Left ventricle myocardium inferior (tissue), 1 donor: ENCODE measurements around the gene ABHD14A. TPM values are rescaled to one million over a fixed set of nuclear protein-coding genes. Genes with fewer than 3 reads are reported as not detected.

ENCODE experiments used
- DNase-seq: peaks from one replicate; pipeline ENCODE4 v3.0.0-alpha.2; 2020
- H3K27ac ChIP-seq: fragments of 200-600 bp; replicated peaks from 2 replicates; pipeline ENCODE4 v1.8.0; 2021
- H3K27me3 ChIP-seq: fragments of 200-600 bp; 2 replicates; pipeline ENCODE4 v1.8.0; 2021; ENCODE audit warnings: low read depth
- H3K36me3 ChIP-seq: fragments of 200-600 bp; 2 replicates; pipeline ENCODE4 v1.8.0; 2021
- H3K4me1 ChIP-seq: fragments of 200-600 bp; 2 replicates; pipeline ENCODE4 v1.8.0; 2021
- H3K4me3 ChIP-seq: fragments of 200-600 bp; 2 replicates; pipeline ENCODE4 v1.8.0; 2021; ENCODE audit warnings: mild to moderate bottlenecking, moderate library complexity
- H3K9me3 ChIP-seq: fragments of 200-600 bp; replicated peaks from 2 replicates; pipeline ENCODE4 v1.8.0; 2021
- intact Hi-C: fragments of 100-400 bp; cut with micrococcal nuclease; formaldehyde crosslinking; loops from one replicate; pipeline ENCODE4 v1.11.0; 2022
- total RNA-seq: library from RNA; stranded (reverse); fragmentation: NEBNext Ultra II Directional; extraction: Animal tissue kit (Norgen Biotek cat#: 25700); gene quantifications from one replicate; pipeline ENCODE4 v1.2.1, GENCODE V29; 2021
- TF ChIP-seq, protein P1 (sequence below): fragments of 200-600 bp; IDR thresholded peaks from 2 replicates; pipeline ENCODE4 v1.8.0; 2021; ENCODE audit warnings: antibody characterized with exemption, mild to moderate bottlenecking, borderline replicate concordance
- donor health status: DM: no; HTN: yes; CAD: no; lungs with severe emphysema.

The ABHD14A gene
- total RNA-seq, 1 donor from 2014 or later = 25.8 TPM

DNA sequence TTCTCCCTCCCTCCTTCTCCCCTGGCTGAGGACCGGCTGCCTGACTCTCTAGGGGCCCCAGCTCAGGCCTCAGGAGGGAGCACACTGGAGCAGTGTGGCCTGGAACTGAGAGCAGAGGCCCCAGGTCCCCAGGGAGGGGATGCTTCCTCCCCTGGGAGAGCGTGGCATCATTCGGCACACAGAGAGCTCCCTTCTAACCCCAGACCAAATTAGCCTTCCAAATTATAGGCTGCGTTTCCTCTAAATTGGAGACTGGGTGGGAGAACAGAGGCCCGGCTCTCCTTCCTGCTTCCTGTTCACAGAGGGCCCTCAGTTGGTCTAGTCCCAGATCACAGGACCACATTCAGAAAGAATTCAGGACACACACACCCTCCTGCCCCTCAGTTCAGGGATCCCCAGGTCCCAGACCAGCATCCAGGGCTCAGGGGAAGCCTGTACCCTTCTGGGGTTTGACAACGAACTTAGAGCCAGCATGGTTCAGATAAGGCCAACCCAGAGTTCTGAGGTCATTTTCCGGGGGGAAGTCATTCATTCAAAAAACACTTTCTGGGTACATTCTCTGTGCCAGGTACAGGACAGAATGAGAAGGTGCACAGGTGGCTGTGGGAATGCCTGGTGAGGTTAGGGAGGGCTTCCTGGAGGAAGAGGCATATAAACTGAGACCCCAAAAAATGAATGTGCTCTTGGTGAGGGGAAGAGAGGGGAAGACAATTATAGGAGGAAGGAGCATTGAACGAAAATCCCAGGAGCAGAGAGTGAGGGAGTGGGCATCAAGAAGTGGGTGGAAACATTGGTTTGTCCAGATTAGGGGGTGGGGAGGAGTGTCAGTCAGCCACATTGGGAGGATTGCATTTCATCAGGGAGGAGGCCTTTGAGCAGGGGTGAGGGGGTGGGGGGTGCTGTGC lies 49.2 kb downstream of the ABHD14A start:
- intact Hi-C loops = no loop called here
- DNase-seq = no peak
- peak overlapping the region; percentile 92 for H3K27ac ChIP-seq

DNA sequence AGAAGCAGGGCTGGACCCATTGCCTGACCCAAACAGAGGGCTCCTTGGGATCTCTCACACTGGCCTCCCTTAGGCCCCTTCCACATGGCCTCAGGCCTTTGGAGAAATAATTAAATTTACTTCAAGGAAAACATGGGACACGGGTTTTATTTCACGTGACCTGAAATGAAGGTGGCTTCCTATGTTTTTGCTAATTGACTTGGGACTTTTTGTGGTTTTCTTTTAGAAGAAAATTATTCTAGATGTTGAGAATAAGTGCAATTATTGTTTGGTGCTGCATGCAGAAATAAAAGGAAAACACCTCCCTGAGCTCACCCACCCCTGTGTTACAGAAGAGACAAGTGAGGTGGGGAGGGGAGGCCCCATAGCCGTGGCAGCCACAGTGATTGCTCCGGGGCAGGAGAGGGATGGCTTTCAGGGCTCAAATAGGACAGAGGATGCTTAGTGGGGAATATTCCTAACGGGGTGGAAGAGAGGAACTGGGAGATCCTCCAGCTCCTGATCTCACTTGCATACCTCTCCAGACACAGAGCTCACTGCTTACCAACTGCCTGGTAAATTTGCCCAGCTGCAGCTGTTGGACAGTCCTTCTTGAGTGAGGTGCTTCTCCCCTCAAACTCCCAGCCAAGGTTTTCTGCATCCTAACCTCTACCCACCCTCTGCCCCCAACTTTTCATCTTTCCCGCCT lies 50.0 kb downstream of the ABHD14A start:
- Histone ChIP-seq H3K9me3 (no peaks in the 10 kb centered on the region), H3K36me3 (no peaks in the 10 kb centered on the region), H3K4me3 (peak overlapping the region; percentile 65), H3K27me3 (no peaks in the 10 kb centered on the region), H3K27ac (peak overlapping the region; percentile 92), H3K4me1 (peaks cover 97% of the 10 kb centered on the region)
- TF ChIP-seq, protein P1, sequence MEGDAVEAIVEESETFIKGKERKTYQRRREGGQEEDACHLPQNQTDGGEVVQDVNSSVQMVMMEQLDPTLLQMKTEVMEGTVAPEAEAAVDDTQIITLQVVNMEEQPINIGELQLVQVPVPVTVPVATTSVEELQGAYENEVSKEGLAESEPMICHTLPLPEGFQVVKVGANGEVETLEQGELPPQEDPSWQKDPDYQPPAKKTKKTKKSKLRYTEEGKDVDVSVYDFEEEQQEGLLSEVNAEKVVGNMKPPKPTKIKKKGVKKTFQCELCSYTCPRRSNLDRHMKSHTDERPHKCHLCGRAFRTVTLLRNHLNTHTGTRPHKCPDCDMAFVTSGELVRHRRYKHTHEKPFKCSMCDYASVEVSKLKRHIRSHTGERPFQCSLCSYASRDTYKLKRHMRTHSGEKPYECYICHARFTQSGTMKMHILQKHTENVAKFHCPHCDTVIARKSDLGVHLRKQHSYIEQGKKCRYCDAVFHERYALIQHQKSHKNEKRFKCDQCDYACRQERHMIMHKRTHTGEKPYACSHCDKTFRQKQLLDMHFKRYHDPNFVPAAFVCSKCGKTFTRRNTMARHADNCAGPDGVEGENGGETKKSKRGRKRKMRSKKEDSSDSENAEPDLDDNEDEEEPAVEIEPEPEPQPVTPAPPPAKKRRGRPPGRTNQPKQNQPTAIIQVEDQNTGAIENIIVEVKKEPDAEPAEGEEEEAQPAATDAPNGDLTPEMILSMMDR = no peak
- no peak for DNase-seq
- intact Hi-C loops = no loop called here

More for the DNA sequence above, 49.2 kb downstream of the ABHD14A start:
- H3K36me3 ChIP-seq = no peaks in the 10 kb centered on the region
- no peaks in the 10 kb centered on the region for H3K27me3 ChIP-seq
- peak overlapping the region; percentile 65 for H3K4me3 ChIP-seq
- no peaks in the 10 kb centered on the region for H3K9me3 ChIP-seq
- TF ChIP-seq, protein P1 = no peak
- peaks cover 97% of the 10 kb centered on the region for H3K4me1 ChIP-seq

GRCh38 chr3:52025453-52025852 lies 50.6 kb downstream of the ABHD14A start:
- no peaks in the 10 kb centered on the region for H3K9me3 ChIP-seq
- H3K4me3 ChIP-seq = peak overlapping the region; percentile 65
- TF ChIP-seq, protein P1 = no peak
- intact Hi-C loops = no loop called here
- DNase-seq = no peak
- H3K27ac ChIP-seq = peak overlapping the region; percentile 92
- H3K4me1 ChIP-seq = peaks cover 92% of the 10 kb centered on the region
- no peaks in the 10 kb centered on the region for H3K36me3 ChIP-seq
- H3K27me3 ChIP-seq = no peaks in the 10 kb centered on the region

DNA sequence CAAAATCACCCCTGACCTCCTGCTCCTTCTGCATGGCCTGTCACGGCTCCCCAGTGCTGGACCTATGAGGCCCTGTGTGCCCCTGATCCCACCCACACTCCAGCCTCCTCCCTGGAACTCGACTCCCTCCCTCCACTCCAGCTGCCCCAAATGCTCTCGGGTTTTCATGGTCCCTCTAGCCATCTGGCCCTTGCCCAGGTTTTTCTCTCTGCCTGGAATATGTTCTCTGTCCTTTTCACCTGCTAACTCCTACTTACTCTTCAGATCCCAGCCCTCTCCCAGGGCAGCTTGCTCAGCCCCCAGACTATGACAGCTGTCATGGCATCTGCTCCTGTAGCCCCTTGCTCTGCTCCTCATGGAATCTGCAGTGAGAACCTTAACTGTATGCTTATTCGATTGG lies 51.2 kb downstream of the ABHD14A start:
- intact Hi-C loops = no loop called here
- H3K4me1 ChIP-seq = peaks cover 86% of the 10 kb centered on the region
- no peaks in the 10 kb centered on the region for H3K27me3 ChIP-seq
- no peaks in the 10 kb centered on the region for H3K9me3 ChIP-seq
- no peaks in the 10 kb centered on the region for H3K36me3 ChIP-seq
- peak overlapping the region; percentile 92 for H3K27ac ChIP-seq
- peak overlapping the region; percentile 65 for H3K4me3 ChIP-seq
- DNase-seq = no peak
- TF ChIP-seq, protein P1 = no peak

GRCh38 chr3:52028572-52028971 lies 53.7 kb downstream of the ABHD14A start:
- no peaks in the 10 kb centered on the region for H3K27me3 ChIP-seq
- H3K9me3 ChIP-seq = no peaks in the 10 kb centered on the region
- TF ChIP-seq, protein P1 = no peak
- H3K36me3 ChIP-seq = no peaks in the 10 kb centered on the region
- H3K4me1 ChIP-seq = peaks cover 74% of the 10 kb centered on the region
- peak; percentile 84 for DNase-seq
- H3K4me3 ChIP-seq = no peak overlapping the region
- intact Hi-C loops = no loop called here
- H3K27ac ChIP-seq = peak overlapping the region; percentile 92
